ENCODE results near the gene GRM8. TPM values are rescaled to one million over a fixed set of nuclear protein-coding genes. Genes with fewer than 3 reads are reported as not detected.

GRM8 gene
- polyA plus RNA-seq, 1 donor (not counting 4 experiments of a cell fraction or from before 2014, with no cell fraction given), result not detected

GRCh38 chr7:126720232-126720631 lies 532.5 kb downstream of the GRM8 start:
- dilution Hi-C loops (cut with MboI; ENCODE audit: extremely low pct_ligation_motif_present, low sequenced_read_pairs), result no loop called here
- H3K9ac ChIP-seq (ENCODE audit: control insufficient read depth, extremely low read depth, insufficient read depth, low read length), result no peak overlapping the region
- no peak overlapping the region for H3K4me2 ChIP-seq (ENCODE audit: control insufficient read depth, extremely low read depth, insufficient read depth, low read depth, low read length)
- FAIRE-seq (no peak), DNase-seq (ENCODE audit: low read depth, low spot score) (no peak)
- H3K9me1 ChIP-seq (ENCODE audit: control insufficient read depth, extremely low read depth, insufficient read depth, low read length), result no peaks in the 10 kb centered on the region
- H3K36me3 ChIP-seq (ENCODE audit: control insufficient read depth in 2 of 2, extremely low read depth in 1 of 2, insufficient read depth in 2 of 2, low read length in 2 of 2), result no peaks in the 10 kb centered on the region
- no peaks in the 10 kb centered on the region for H3K27me3 ChIP-seq (ENCODE audit: control insufficient read depth, extremely low read depth, insufficient read depth, low read length)
- no peaks in the 10 kb centered on the region for H4K20me1 ChIP-seq (ENCODE audit: control insufficient read depth, extremely low read depth, insufficient read depth, low read length)
- no peak overlapping the region for H2AFZ ChIP-seq (ENCODE audit: control insufficient read depth, low read length)
- H3K9me3 ChIP-seq (ENCODE audit: control insufficient read depth, low read depth, low read length), result no peaks in the 10 kb centered on the region
- no peak overlapping the region for H3K4me3 ChIP-seq (ENCODE audit: control insufficient read depth in 2 of 3, extremely low read depth in 1 of 3, insufficient read depth in 2 of 3, low read depth in 1 of 3, low read length in 3 of 3)
- H3K27ac ChIP-seq (ENCODE audit: control insufficient read depth, insufficient read depth, low read length), result no peak overlapping the region
- H3K4me1 ChIP-seq (ENCODE audit: control insufficient read depth, extremely low read depth, insufficient read depth, low read length), result peaks cover 6% of the 10 kb centered on the region
- no peaks in the 10 kb centered on the region for H3K79me2 ChIP-seq (ENCODE audit: control insufficient read depth, insufficient read depth, low read length)
- no peak for TF ChIP-seq EZH2 (IDR thresholded peaks at IDR 0.05; ENCODE audit: low read length)
- no peak for TF ChIP-seq CTCF (optimal IDR thresholded peaks at IDR 0.05 in 1 of 3, IDR thresholded peaks at IDR 0.05 in 1 of 3, conservative IDR thresholded peaks at IDR 0.05 in 1 of 3; ENCODE audit: extremely low read depth in 1 of 3, insufficient read depth in 2 of 3, low read length in 3 of 3)

- DNase-seq (ENCODE audit: low read depth, low spot score), result no peak
- Histone ChIP-seq H3K9me3 (ENCODE audit: control insufficient read depth, low read depth, low read length) (no peaks in the 10 kb centered on the region), H3K4me3 (ENCODE audit: control insufficient read depth in 2 of 3, extremely low read depth in 1 of 3, insufficient read depth in 2 of 3, low read depth in 1 of 3, low read length in 3 of 3) (no peak overlapping the region), H3K9me1 (ENCODE audit: control insufficient read depth, extremely low read depth, insufficient read depth, low read length) (no peaks in the 10 kb centered on the region), H2AFZ (ENCODE audit: control insufficient read depth, low read length) (no peak overlapping the region), H3K27me3 (ENCODE audit: control insufficient read depth, extremely low read depth, insufficient read depth, low read length) (no peaks in the 10 kb centered on the region), H3K27ac (ENCODE audit: control insufficient read depth, insufficient read depth, low read length) (no peak overlapping the region), H3K4me1 (ENCODE audit: control insufficient read depth, extremely low read depth, insufficient read depth, low read length) (peaks cover 6% of the 10 kb centered on the region), H4K20me1 (ENCODE audit: control insufficient read depth, extremely low read depth, insufficient read depth, low read length) (no peaks in the 10 kb centered on the region), H3K4me2 (ENCODE audit: control insufficient read depth, extremely low read depth, insufficient read depth, low read depth, low read length) (no peak overlapping the region), H3K79me2 (ENCODE audit: control insufficient read depth, insufficient read depth, low read length) (no peaks in the 10 kb centered on the region), H3K9ac (ENCODE audit: control insufficient read depth, extremely low read depth, insufficient read depth, low read length) (no peak overlapping the region), H3K36me3 (ENCODE audit: control insufficient read depth in 2 of 2, extremely low read depth in 1 of 2, insufficient read depth in 2 of 2, low read length in 2 of 2) (no peaks in the 10 kb centered on the region)
- TF ChIP-seq CTCF (optimal IDR thresholded peaks at IDR 0.05 in 1 of 3, IDR thresholded peaks at IDR 0.05 in 1 of 3, conservative IDR thresholded peaks at IDR 0.05 in 1 of 3; ENCODE audit: extremely low read depth in 1 of 3, insufficient read depth in 2 of 3, low read length in 3 of 3), result no peak
- no peak for TF ChIP-seq EZH2 (IDR thresholded peaks at IDR 0.05; ENCODE audit: low read length)
- dilution Hi-C loops (cut with MboI; ENCODE audit: extremely low pct_ligation_motif_present, low sequenced_read_pairs), result no loop called here
- FAIRE-seq, result no peak
Observed at GRCh38 chr7:126718419-126718818, 534.3 kb downstream of the GRM8 start.
